Testis (tissue), 2 donors: ENCODE measurements around the gene PAPPA2.

Experiments
- POLR2A ChIP-seq: fragments of 450-650 bp; IDR thresholded peaks from one replicate; pipeline ENCODE4 v1.6.1; 2017; ENCODE audit warnings: antibody characterized with exemption, mild to moderate bottlenecking, moderate library complexity
- TF ChIP-seq, protein P1 (sequence below), 3 experiments: fragments of 450-650 bp in 2 of 3; fragments of 200-600 bp in 1 of 3; sonication (generic) in 1 of 3; IDR thresholded peaks; one replicate each; pipeline ENCODE4 v1.5.1; 2016 to 2019; ENCODE audit warnings: antibody characterized with exemption in 3 of 3, mild to moderate bottlenecking in 2 of 3, moderate library complexity in 1 of 3

GRCh38 chr1:176693697-176694329, 230.8 kb downstream of the PAPPA2 start:
- TF ChIP-seq, protein P1, sequence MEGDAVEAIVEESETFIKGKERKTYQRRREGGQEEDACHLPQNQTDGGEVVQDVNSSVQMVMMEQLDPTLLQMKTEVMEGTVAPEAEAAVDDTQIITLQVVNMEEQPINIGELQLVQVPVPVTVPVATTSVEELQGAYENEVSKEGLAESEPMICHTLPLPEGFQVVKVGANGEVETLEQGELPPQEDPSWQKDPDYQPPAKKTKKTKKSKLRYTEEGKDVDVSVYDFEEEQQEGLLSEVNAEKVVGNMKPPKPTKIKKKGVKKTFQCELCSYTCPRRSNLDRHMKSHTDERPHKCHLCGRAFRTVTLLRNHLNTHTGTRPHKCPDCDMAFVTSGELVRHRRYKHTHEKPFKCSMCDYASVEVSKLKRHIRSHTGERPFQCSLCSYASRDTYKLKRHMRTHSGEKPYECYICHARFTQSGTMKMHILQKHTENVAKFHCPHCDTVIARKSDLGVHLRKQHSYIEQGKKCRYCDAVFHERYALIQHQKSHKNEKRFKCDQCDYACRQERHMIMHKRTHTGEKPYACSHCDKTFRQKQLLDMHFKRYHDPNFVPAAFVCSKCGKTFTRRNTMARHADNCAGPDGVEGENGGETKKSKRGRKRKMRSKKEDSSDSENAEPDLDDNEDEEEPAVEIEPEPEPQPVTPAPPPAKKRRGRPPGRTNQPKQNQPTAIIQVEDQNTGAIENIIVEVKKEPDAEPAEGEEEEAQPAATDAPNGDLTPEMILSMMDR (IDR thresholded peaks at IDR 0.05), result no peak
- TF ChIP-seq POLR2A, result no peak
